Kidney (tissue), 14 donors: ENCODE measurements around the gene MACC1. TPM values are rescaled to one million over a fixed set of nuclear protein-coding genes. Genes with fewer than 3 reads are reported as not detected.

Experiments used
- DNase-seq, 5 donors: peaks; one replicate each; pipeline ENCODE4 v3.0.0-alpha.2; 2013 to 2020
- FAIRE-seq: peaks from 2 replicates; lab custom pipeline; 2012; peaks lifted over from hg19 to GRCh38; lab: Jason Lieb, UNC
- H3K27ac ChIP-seq, 2 donors: one replicate each; pipeline ENCODE4 v1.7.0; 2013; ENCODE audit warnings: low read depth in 2 of 2, low read length in 2 of 2, inconsistent platforms in 1 of 2
- H3K27me3 ChIP-seq: one replicate; pipeline ENCODE4 v1.7.1; 2013; ENCODE audit warnings: low read length, inconsistent platforms; ENCODE audit not compliant: control insufficient read depth, insufficient read depth
- H3K36me3 ChIP-seq, 3 donors: one replicate each; pipeline versions ENCODE4 v1.7.0 to v1.7.1; 2013; ENCODE audit warnings: low read length in 3 of 3, control low read depth in 1 of 3, inconsistent platforms in 1 of 3; ENCODE audit not compliant: insufficient read depth in 3 of 3, control insufficient read depth in 2 of 3
- H3K4me1 ChIP-seq, 3 donors: one replicate each; pipeline versions ENCODE4 v1.7.0 to v1.7.1; 2013; ENCODE audit warnings: low read length in 3 of 3, inconsistent platforms in 1 of 3, low read depth in 1 of 3; ENCODE audit not compliant: control insufficient read depth in 2 of 3, insufficient read depth in 2 of 3
- H3K4me3 ChIP-seq, 3 donors: one replicate each; pipeline versions ENCODE4 v1.7.0 to v1.8.1; 2013; ENCODE audit warnings: low read length in 3 of 3, control low read depth in 1 of 3, inconsistent platforms in 1 of 3
- H3K9ac ChIP-seq, 3 donors: one replicate each; pipeline versions ENCODE4 v1.7.0 to v1.7.1; 2013; ENCODE audit warnings: low read length in 3 of 3, control low read depth in 1 of 3, inconsistent platforms in 1 of 3
- H3K9me3 ChIP-seq, 3 donors: one replicate each; pipeline versions ENCODE4 v1.7.0 to v1.7.1; 2013; ENCODE audit warnings: low read length in 3 of 3, control low read depth in 1 of 3, inconsistent platforms in 1 of 3; ENCODE audit not compliant: control insufficient read depth in 2 of 3, insufficient read depth in 1 of 3
- intact Hi-C: fragments of 100-400 bp; cut with DNase I; formaldehyde crosslinking; loops from one replicate; pipeline ENCODE4 v1.11.1; 2022
- polyA plus RNA-seq: library from polyadenylated mRNA; stranded (reverse); fragments of 350-450 nt; fragmentation: Illumina TruSeq; extraction: RNeasy Lipid Tissue Mini Kit (QIAGEN cat#74804); gene quantifications from one replicate; pipeline ENCODE4 v1.2.3, GENCODE V29; 2014; ENCODE audit warnings: low read depth, low replicate concordance; ENCODE audit not compliant: insufficient read depth
- total RNA-seq: library from RNA; stranded (reverse); fragmentation: NEBNext Ultra II Directional; extraction: Animal tissue kit (Norgen Biotek cat#: 25700); gene quantifications from one replicate; pipeline ENCODE4 v1.2.1, GENCODE V29; 2021
- TF ChIP-seq, protein P1 (sequence below): IDR thresholded peaks from 3 replicates; pipeline ENCODE4 v1.5.1; 2012; ENCODE audit warnings: mild to moderate bottlenecking, moderate library complexity, borderline replicate concordance; ENCODE audit not compliant: insufficient read depth; ENCODE audit errors: extremely low read depth
- donor health status: control.
- donor health status: control.
- donor health status: control.
- donor health status: control.
- donor health status: control.
- donor health status: DM: yes; HTN: yes; CAD: no.
- donor health status: Normal renal cell carcinoma (clear cell type).

Gene MACC1
- total and polyA plus RNA-seq, 2 donors from 2014 or later = 3.7 to 72.6 TPM

DNA sequence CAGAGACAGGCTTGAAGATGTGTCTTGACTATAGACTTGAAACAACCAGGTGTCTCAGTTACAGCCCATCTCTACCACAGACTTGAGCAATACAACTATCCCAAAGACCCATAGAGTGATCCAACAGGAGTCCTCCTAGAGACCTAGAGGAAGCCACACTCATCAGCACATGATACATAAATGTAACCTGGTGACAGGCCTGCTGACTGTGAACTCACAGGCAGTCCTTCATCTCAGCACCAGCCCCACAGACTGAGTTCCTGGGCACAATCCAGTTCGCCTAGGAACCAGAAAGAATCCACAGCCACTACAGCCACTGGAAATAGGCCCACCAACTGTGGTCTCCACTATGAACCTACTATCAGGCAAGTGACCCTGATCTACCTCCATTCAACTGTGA is 121.3 kb downstream of the MACC1 start:
- DNase-seq (no peak), FAIRE-seq (no peak)
- TF ChIP-seq, protein P1, sequence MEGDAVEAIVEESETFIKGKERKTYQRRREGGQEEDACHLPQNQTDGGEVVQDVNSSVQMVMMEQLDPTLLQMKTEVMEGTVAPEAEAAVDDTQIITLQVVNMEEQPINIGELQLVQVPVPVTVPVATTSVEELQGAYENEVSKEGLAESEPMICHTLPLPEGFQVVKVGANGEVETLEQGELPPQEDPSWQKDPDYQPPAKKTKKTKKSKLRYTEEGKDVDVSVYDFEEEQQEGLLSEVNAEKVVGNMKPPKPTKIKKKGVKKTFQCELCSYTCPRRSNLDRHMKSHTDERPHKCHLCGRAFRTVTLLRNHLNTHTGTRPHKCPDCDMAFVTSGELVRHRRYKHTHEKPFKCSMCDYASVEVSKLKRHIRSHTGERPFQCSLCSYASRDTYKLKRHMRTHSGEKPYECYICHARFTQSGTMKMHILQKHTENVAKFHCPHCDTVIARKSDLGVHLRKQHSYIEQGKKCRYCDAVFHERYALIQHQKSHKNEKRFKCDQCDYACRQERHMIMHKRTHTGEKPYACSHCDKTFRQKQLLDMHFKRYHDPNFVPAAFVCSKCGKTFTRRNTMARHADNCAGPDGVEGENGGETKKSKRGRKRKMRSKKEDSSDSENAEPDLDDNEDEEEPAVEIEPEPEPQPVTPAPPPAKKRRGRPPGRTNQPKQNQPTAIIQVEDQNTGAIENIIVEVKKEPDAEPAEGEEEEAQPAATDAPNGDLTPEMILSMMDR = no peak
- Histone ChIP-seq H3K9ac (no peak overlapping the region), H3K27me3 (no peaks in the 10 kb centered on the region), H3K27ac (no peak overlapping the region), H3K4me3 (no peak overlapping the region), H3K4me1 (no peaks in the 10 kb centered on the region), H3K9me3 (peaks cover 0 to 3% (median 2%) of the 10 kb centered on the region in 3 donors), H3K36me3 (no peaks in the 10 kb centered on the region)
- intact Hi-C loops = no loop called here

DNA sequence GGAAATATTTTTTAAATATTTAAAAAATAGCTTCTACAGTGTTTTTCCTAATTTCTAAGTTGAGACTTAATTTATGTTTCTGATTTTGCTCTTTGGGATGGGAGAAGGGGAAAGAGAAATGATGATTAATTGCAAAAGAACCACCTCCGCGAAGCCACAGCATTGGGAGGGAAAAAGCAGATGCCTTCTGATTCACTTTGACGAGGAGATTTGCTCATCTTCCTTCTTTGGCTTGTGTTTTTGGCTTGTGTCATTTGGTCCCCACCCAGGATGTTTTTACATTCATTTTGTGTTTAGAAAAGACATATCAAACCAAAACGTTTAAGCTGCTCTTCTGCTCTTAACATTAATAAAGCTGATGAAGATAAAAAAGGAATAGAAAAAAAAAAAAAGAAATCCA is 121.7 kb downstream of the MACC1 start:
- Histone ChIP-seq H3K36me3 (no peaks in the 10 kb centered on the region), H3K27ac (no peak overlapping the region), H3K9ac (no peak overlapping the region), H3K4me3 (no peak overlapping the region), H3K4me1 (no peaks in the 10 kb centered on the region), H3K27me3 (no peaks in the 10 kb centered on the region), H3K9me3 (peaks cover 0 to 3% (median 2%) of the 10 kb centered on the region in 3 donors)
- TF ChIP-seq, protein P1 = no peak
- no peak for DNase-seq
- FAIRE-seq = no peak
- intact Hi-C loops = no loop called here

DNA sequence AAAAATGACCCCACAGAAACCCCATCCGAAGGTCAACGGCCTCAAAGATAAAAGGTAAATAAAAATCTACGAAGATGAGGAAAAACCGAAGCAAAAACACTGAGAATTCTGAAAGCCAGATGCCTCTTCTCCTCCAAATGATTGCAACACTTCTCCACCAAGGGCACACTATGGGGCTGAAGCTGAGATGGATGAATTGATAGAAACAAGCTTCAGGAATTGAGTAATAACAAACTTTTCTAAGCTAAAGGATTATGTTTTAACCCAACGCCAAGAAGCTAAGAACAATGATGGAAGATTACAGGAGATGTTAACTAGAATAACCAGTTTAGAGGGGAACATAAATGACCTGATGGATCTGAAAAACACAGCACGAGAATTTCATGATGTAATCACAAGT is 127.8 kb downstream of the MACC1 start:
- Histone ChIP-seq H3K4me3 (no peak overlapping the region), H3K4me1 (no peaks in the 10 kb centered on the region), H3K27me3 (no peaks in the 10 kb centered on the region), H3K9ac (no peak overlapping the region), H3K27ac (no peak overlapping the region), H3K9me3 (no peaks in the 10 kb centered on the region), H3K36me3 (no peaks in the 10 kb centered on the region)
- TF ChIP-seq, protein P1 = no peak
- FAIRE-seq (no peak), DNase-seq (no peak)
- intact Hi-C loops = no loop called here

DNA sequence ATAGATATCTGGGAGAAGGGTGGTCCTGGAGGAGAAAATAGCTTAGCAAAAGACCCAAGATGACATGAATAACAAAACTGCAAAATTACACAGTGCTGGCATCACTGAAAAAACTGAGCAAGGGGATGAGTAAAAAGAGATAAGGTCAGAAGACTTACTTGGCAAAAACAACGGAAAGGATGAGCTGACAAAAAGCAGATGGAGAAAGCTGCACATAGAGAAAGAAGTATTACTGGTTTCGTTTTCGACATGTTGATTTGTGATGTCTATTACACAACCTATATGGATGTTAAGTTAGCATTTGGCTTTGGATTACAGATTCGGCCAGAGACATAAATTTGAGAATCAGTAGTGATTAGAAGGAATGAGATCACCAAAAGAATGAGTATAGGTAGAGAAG is 132.1 kb downstream of the MACC1 start:
- Histone ChIP-seq H3K9ac (no peak overlapping the region), H3K27ac (no peak overlapping the region), H3K27me3 (no peaks in the 10 kb centered on the region), H3K36me3 (no peaks in the 10 kb centered on the region), H3K4me3 (no peak overlapping the region), H3K9me3 (no peaks in the 10 kb centered on the region), H3K4me1 (no peaks in the 10 kb centered on the region)
- no peak for DNase-seq
- TF ChIP-seq, protein P1 = no peak
- FAIRE-seq = no peak
- intact Hi-C loops = no loop called here
